Measurements from ENCODE around the gene SGF29. TPM values are rescaled to one million over a fixed set of nuclear protein-coding genes. Genes with fewer than 3 reads are reported as not detected.

SGF29 gene
- total and polyA plus RNA-seq, 12 donors: 18.4 to 118 (median 29.9) TPM

- Histone ChIP-seq H3K4me1 (replicated peaks in 1 of 2) (no peaks in the 10 kb centered on the region), H3K27me3 (no peaks in the 10 kb centered on the region), H3K36me3 (replicated peaks in 1 of 2) (no peaks in the 10 kb centered on the region), H3K9me3 (replicated peaks in 1 of 3) (no peaks in the 10 kb centered on the region), H3K4me3 (no peak overlapping the region), H3K27ac (no peak overlapping the region)
- WGBS, 4 donors: 75 to 80% (median 77%) methylated on average over 7 of the region's 7 CpGs
- TF ChIP-seq CTCF (IDR thresholded peaks at IDR 0.05) (no peak), POLR2A (IDR thresholded peaks at IDR 0.05) (no peak)
- intact Hi-C loops (cut with DNase I): loop anchor here (10.0 kb wide), 2 partner anchors 52 to 222 kb away; partner anchors contain the start of genes APOBR (in 1 of the 2) and CLN3 (in 1 of the 2)
- DNase-seq: no peak
These were observed 7.1 kb upstream of the SGF29 start for GRCh38 chr16:28546626-28547025.

DNA sequence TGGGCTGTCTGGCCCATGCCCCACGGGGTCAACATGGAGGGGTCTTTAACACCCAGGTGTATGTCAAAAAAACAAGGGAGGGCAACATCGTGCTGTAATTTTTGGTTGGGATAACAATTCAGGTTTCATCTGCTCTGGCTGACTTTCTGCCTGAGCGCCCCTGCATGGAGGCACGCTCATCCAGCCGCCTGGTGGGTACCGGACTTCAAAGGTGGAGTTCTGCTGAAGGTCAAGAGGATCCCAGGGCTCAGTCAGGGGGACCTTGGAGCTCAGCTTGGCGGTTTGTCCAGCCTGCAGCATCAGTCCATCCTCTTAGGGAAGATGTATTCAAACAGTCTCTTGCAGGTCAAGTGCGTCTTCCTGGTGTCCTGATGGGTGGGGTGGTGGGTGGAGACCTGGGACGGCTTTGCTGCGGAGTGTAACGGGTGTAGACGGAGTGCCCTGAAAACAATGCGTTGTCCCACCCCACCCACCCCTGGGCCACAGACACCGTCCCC lies 5.4 kb upstream of the SGF29 start:
- no peak overlapping the region for H3K4me3 ChIP-seq
- intact Hi-C loops (cut with DNase I): loop anchor here (10.0 kb wide), 2 partner anchors 54 to 224 kb away; partner anchors contain the start of genes APOBR (in 1 of the 2) and CLN3 (in 1 of the 2)
- H3K27me3 ChIP-seq: no peaks in the 10 kb centered on the region
- TF ChIP-seq CTCF (IDR thresholded peaks at IDR 0.05) (no peak), POLR2A (IDR thresholded peaks at IDR 0.05) (no peak)
- no peaks in the 10 kb centered on the region for H3K4me1 ChIP-seq (replicated peaks in 1 of 2)
- H3K36me3 ChIP-seq (replicated peaks in 1 of 2): no peaks in the 10 kb centered on the region
- no peak overlapping the region for H3K27ac ChIP-seq
- 54 to 63% (median 60%) methylated on average over 5 to 14 of the region's 14 CpGs for WGBS, 4 donors
- no peaks in the 10 kb centered on the region for H3K9me3 ChIP-seq (replicated peaks in 1 of 3)
- no peak for DNase-seq

GRCh38 chr16:28549301-28549899 lies 4.3 kb upstream of the SGF29 start:
- no peaks in the 10 kb centered on the region for H3K36me3 ChIP-seq (replicated peaks in 1 of 2)
- no peaks in the 10 kb centered on the region for H3K27me3 ChIP-seq
- H3K4me1 ChIP-seq (replicated peaks in 1 of 2): peaks cover 0 to 2% of the 10 kb centered on the region in 2 donors
- DNase-seq: peak in 3 of 7 donors; percentile 17 to 42 (median 37)
- peak; percentile 39 to 69 (median 61) for TF ChIP-seq CTCF (IDR thresholded peaks at IDR 0.05)
- TF ChIP-seq POLR2A (IDR thresholded peaks at IDR 0.05): no peak
- H3K27ac ChIP-seq: no peak overlapping the region
- H3K9me3 ChIP-seq (replicated peaks in 1 of 3): no peaks in the 10 kb centered on the region
- intact Hi-C loops (cut with DNase I): loop anchor here (10.0 kb wide), 2 partner anchors 55 to 225 kb away; partner anchors contain the start of genes APOBR (in 1 of the 2) and CLN3 (in 1 of the 2)
- 25 to 53% (median 40%) methylated on average over 11 of the region's 11 CpGs for WGBS, 4 donors
- H3K4me3 ChIP-seq: no peak overlapping the region

DNA sequence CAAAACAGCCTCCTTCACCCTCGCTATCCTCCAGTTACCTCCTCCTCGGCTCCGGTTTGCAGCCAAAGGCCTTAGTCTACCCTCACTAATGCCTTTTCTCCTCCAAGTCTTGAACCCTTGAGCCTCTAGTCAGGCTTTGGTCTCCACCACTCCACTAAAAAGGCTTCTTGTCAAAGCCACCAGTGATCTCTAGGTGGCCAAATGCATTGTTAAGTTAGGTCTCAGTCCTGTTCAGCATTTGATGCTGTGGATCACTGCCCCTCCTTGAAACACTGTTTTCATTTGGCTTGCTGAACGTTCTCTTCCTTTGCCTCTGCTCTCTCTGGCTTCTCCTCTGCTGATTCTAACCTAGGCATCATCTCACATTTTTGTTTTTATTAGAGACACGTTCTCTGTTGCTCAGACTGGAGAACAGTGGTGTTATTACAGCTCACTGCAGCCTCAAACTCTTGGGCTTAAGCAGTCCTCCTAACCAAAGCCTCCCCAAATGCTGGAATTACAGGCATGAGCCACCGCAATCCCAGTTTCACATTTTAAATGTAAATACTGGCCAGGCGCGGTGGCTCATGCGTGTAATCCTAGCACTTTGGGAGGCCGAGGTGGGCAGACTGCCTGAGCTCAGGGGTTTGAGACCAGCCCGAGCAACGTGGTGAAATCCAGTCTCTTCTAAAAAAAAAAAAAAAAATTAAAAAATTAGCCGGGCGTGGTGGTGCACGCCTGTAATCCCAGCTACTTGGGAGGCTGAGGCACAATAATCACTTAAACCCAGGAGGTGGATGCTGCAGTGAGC lies 1.1 kb downstream of the SGF29 start:
- no peak for DNase-seq
- TF ChIP-seq CTCF (IDR thresholded peaks at IDR 0.05): no peak
- no peak for TF ChIP-seq POLR2A (IDR thresholded peaks at IDR 0.05)
- H3K27ac ChIP-seq: peak overlapping the region in 1 of 5 donors; percentile 98
- H3K4me1 ChIP-seq (replicated peaks in 1 of 2): peaks cover 5 to 15% of the 10 kb centered on the region in 2 donors
- peak overlapping the region in 2 of 4 donors; percentile 40 to 71 for H3K4me3 ChIP-seq
- H3K27me3 ChIP-seq: no peaks in the 10 kb centered on the region
- H3K9me3 ChIP-seq (replicated peaks in 1 of 3): no peaks in the 10 kb centered on the region
- no peaks in the 10 kb centered on the region for H3K36me3 ChIP-seq (replicated peaks in 1 of 2)
- 85 to 87% (median 86%) methylated on average over 15 of the region's 15 CpGs for WGBS, 4 donors
- intact Hi-C loops (cut with DNase I): no loop called here
